Lung (tissue), 12 donors: ENCODE measurements around the gene CNPY4. TPM values are rescaled to one million over a fixed set of nuclear protein-coding genes. Genes with fewer than 3 reads are reported as not detected.

Experiments
- ATAC-seq: fragments of 200-7000 bp; cut with Tn5 transposase; one replicate; pipeline ENCODE4 v1.9.1; 2020; ENCODE audit warnings: moderate number of reproducible peaks; ENCODE audit not compliant: insufficient read depth, low FRiP score
- DNase-seq, 3 donors: peaks; one replicate each; pipeline ENCODE4 v3.0.0-alpha.2; 2013 to 2017
- H3K27ac ChIP-seq, 2 donors: one replicate each; pipeline ENCODE4 v1.5.1; 2013; ENCODE audit warnings: mild to moderate bottlenecking in 2 of 2, moderate library complexity in 2 of 2, control low read depth in 1 of 2, inconsistent platforms in 1 of 2, low read depth in 1 of 2, low read length in 1 of 2
- H3K27me3 ChIP-seq, 3 donors: one replicate each; pipeline ENCODE4 v1.5.1; 2013; ENCODE audit warnings: low read length in 2 of 3; ENCODE audit not compliant: control insufficient read depth in 3 of 3, insufficient read depth in 3 of 3
- H3K36me3 ChIP-seq, 4 donors: one replicate each; pipeline ENCODE4 v1.5.1; 2013; ENCODE audit warnings: low read length in 4 of 4, mild to moderate bottlenecking in 1 of 4, moderate library complexity in 1 of 4; ENCODE audit not compliant: control insufficient read depth in 4 of 4, insufficient read depth in 4 of 4
- H3K4me1 ChIP-seq, 5 donors: one replicate each; pipeline ENCODE4 v1.5.1; 2013; ENCODE audit warnings: low read length in 5 of 5, mild to moderate bottlenecking in 2 of 5, moderate library complexity in 1 of 5; ENCODE audit not compliant: control insufficient read depth in 5 of 5, insufficient read depth in 5 of 5
- H3K4me3 ChIP-seq: one replicate; pipeline ENCODE4 v1.5.1; 2013; ENCODE audit warnings: mild to moderate bottlenecking, control low read depth, moderate library complexity
- H3K9ac ChIP-seq, 2 donors: one replicate each; pipeline ENCODE4 v1.5.1; 2013; ENCODE audit warnings: low read length in 2 of 2, control low read depth in 1 of 2; ENCODE audit not compliant: insufficient read depth in 1 of 2
- H3K9me3 ChIP-seq, 4 donors: one replicate each; pipeline ENCODE4 v1.5.1; 2013; ENCODE audit warnings: low read length in 3 of 4, mild to moderate bottlenecking in 1 of 4, moderate library complexity in 1 of 4; ENCODE audit not compliant: control insufficient read depth in 4 of 4, insufficient read depth in 3 of 4
- CTCF ChIP-seq: IDR thresholded peaks from 2 replicates; pipeline ENCODE4 v1.5.1; 2012; ENCODE audit warnings: mild to moderate bottlenecking; ENCODE audit errors: control extremely low read depth, extremely low read depth
- WGBS, 2 donors: extraction: QIAGEN DNeasy Blood & Tissue Kit; methylation state at CpG; one replicate each; pipeline ENCODE4 v1.1.7; 2013; 5-methylcytosine and 5-hydroxymethylcytosine counted together
- polyA plus RNA-seq, 2 donors: library from polyadenylated mRNA; stranded (reverse); fragments of 200-250 nt; gene quantifications; one replicate each; pipeline ENCODE4 v1.2.1, GENCODE V29; 2013
- total RNA-seq, 2 donors: library from RNA; depleted of rRNA in 1 of 2; stranded (reverse); fragments of >200 nt in 1 of 2; gene quantifications; one replicate each; pipeline ENCODE4 v1.2.1, GENCODE V29; 2014 to 2021
- donor health status: control.
- donor health status: control.
- donor health status: Bipolar disorder and iron deficiency.
- donor health status: healthy.
- donor health status: DM: yes; HTN: yes; CAD: no.

Gene CNPY4
- total and polyA plus RNA-seq, 4 donors = 9.8 to 18.6 (median 11.2) TPM

DNA sequence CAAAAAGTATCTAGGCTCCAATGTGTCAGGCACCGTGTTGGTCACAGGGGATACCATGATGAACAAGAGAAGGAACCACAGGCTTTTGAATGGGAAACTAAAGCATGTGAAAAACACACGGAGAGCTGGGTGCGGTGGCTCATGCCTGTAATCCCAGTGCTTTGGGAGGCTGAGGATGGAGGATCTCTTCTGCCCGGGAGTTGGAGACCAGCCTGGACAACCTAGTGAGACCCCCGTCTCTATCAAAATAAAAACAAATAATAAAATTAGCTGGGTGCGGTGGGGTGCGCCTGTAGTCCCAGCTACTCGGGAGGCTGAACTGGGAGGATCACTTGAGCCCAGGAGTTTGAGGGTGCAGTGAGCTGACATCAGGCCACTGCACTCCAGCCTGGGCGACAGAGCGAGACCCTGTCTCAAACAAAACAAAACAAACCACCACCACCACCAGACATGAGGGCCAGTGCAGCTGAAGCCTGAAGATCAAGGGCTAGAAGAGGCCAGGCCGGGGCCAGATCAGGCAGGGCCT lies 31.3 kb upstream of the CNPY4 start:
- Histone ChIP-seq H3K27me3 (no peaks in the 10 kb centered on the region), H3K4me1 (peaks cover 0 to 18% (median 2%) of the 10 kb centered on the region in 5 donors), H3K4me3 (no peak overlapping the region), H3K9me3 (no peaks in the 10 kb centered on the region), H3K27ac (peak overlapping the region; percentile 89 to 91), H3K36me3 (peaks cover 2 to 24% (median 19%) of the 10 kb centered on the region in 4 donors), H3K9ac (peak overlapping the region in 1 of 2 donors; percentile 66)
- WGBS, 2 donors = 74 to 79% methylated on average over 11 of the region's 11 CpGs
- TF ChIP-seq CTCF = no peak
- no peak for ATAC-seq
- no peak for DNase-seq

- Histone ChIP-seq H3K4me1 (peaks cover 0 to 18% (median 2%) of the 10 kb centered on the region in 5 donors), H3K9me3 (no peaks in the 10 kb centered on the region), H3K27ac (peak within 1 kb of the TSS; percentile 89 to 91), H3K9ac (peak within 1 kb of the TSS; percentile 66 to 68), H3K27me3 (no peaks in the 10 kb centered on the region), H3K4me3 (peak within 1 kb of the TSS; percentile 86), H3K36me3 (peaks cover 2 to 31% (median 24%) of the 10 kb centered on the region in 4 donors)
- DNase-seq (peak; percentile 84 to 87 (median 84)), ATAC-seq (peak; percentile 90)
- WGBS, 2 donors = 0 to 1% methylated on average over 59 to 68 of the region's 68 CpGs
- no peak for TF ChIP-seq CTCF
These were observed 30.6 kb upstream of the CNPY4 start, which contains the start of gene COPS6 for GRCh38 chr7:100088621-100089457. Gene COPS6, plus strand, starts transcription at chr7:100088969. Its CDS starts 22 bp downstream, at chr7:100088991.

- Histone ChIP-seq H3K4me3 (peak overlapping the region; percentile 86), H3K4me1 (peaks cover 0 to 18% (median 2%) of the 10 kb centered on the region in 5 donors), H3K9me3 (no peaks in the 10 kb centered on the region), H3K27ac (peak overlapping the region in 1 of 2 donors; percentile 91), H3K36me3 (peaks cover 8 to 35% (median 27%) of the 10 kb centered on the region in 4 donors), H3K9ac (peak overlapping the region; percentile 44 to 68), H3K27me3 (no peaks in the 10 kb centered on the region)
- WGBS, 2 donors = 37 to 56% methylated on average over 7 of the region's 7 CpGs
- no peak for ATAC-seq
- no peak for TF ChIP-seq CTCF
- DNase-seq = no peak
These were observed 29.8 kb upstream of the CNPY4 start for GRCh38 chr7:100089458-100090196.
